GM19455 (cell line): ENCODE results near the gene NRSN2.
"Not testable (repeated sequence)": the region's sequence is repeated elsewhere in the genome, so short reads cannot be mapped to it uniquely, and the experiment has no call there.

Experiments used
- ATAC-seq: cut with Tn5 transposase; IDR thresholded peaks from one replicate; pipeline ENCODE4 v1.9.1; 2021; ENCODE audit not compliant: unreplicated experiment

The NRSN2 gene

DNA sequence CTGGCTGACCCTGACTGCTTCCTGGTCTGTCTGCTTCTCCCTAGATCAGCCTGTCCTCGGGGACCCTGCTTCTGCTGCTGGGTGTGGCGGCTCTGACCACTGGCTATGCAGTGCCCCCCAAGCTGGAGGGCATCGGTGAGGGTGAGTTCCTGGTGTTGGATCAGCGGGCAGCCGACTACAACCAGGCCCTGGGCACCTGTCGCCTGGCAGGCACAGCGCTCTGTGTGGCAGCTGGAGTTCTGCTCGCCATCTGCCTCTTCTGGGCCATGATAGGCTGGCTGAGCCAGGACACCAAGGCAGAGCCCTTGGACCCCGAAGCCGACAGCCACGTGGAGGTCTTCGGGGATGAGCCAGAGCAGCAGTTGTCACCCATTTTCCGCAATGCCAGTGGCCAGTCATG lies 6.3 kb downstream of the NRSN2 start:
- ATAC-seq: no peak

GRCh38 chr20:354298-354977 lies 7.5 kb downstream of the NRSN2 start:
- ATAC-seq: peak; percentile 83

- ATAC-seq: not testable (repeated sequence)
Observed at GRCh38 chr20:356154-356553, 9.2 kb downstream of the NRSN2 start.

DNA sequence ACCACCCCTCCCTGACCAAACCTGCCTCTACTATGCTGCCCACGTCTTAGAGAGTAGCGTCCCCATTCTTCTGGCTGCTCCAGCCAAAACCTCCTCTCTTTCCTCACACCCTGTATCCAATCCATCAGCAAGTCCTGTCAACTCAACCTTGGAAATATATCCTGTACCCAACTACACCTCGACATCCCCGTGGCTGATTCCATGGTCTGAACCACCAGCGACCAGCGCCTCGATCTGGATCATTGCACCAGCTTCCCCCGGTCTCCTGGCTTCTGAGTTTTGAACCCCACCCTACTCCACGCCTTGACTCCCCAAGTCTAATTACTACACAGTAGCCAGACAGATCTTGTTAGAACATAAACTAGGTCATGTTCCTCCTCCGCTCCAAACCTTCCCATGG lies 9.8 kb downstream of the NRSN2 start:
- ATAC-seq: no peak

DNA sequence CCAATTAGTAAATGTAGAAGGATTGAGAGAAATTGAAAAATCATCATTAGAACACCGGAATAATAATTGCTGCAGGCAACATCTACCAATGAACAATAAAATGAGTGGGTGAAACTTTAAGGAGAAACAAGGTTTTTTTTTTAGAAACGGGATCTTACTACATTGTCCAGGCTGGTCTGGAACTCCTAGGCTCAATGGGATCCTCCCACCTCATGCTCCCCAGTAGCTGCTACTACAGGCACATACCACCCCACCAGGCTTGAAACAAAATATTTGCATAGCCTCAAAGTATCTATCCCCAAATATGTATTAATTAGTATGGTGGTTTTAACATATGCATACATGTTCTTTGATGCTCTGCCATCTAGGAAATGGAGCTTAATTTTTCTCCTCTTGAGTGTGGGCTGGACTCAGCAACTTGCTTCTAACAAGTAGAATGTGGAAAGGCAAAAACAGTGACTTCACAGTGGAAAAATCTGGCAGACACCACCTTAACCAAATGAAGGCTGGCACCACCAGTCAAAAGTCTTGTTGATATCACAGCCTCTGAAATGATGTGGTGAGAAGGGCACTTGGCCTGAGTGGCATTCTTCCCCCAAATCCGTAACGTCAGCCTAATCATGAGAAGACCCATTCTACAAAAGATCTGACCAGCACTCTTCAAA lies 12.1 kb downstream of the NRSN2 start:
- ATAC-seq: no peak

DNA sequence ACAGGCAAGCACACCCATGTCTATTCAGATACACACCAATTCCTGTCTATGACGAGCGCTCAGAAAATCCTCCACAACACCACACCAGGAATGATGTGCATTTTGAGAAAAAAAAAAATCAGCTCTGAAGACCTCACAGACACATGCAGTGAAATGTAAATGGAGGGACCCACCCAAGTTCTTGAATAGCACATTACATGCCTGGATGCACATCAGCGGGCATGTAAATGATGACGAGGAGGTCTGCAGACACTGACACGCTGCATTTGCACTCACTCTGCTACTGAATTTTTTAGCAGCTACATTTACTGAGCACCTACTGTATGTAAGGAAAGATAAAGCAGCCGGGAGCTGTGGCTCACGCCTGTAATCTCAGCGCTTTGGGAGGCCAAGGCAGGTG lies 14.7 kb downstream of the NRSN2 start:
- no peak for ATAC-seq

DNA sequence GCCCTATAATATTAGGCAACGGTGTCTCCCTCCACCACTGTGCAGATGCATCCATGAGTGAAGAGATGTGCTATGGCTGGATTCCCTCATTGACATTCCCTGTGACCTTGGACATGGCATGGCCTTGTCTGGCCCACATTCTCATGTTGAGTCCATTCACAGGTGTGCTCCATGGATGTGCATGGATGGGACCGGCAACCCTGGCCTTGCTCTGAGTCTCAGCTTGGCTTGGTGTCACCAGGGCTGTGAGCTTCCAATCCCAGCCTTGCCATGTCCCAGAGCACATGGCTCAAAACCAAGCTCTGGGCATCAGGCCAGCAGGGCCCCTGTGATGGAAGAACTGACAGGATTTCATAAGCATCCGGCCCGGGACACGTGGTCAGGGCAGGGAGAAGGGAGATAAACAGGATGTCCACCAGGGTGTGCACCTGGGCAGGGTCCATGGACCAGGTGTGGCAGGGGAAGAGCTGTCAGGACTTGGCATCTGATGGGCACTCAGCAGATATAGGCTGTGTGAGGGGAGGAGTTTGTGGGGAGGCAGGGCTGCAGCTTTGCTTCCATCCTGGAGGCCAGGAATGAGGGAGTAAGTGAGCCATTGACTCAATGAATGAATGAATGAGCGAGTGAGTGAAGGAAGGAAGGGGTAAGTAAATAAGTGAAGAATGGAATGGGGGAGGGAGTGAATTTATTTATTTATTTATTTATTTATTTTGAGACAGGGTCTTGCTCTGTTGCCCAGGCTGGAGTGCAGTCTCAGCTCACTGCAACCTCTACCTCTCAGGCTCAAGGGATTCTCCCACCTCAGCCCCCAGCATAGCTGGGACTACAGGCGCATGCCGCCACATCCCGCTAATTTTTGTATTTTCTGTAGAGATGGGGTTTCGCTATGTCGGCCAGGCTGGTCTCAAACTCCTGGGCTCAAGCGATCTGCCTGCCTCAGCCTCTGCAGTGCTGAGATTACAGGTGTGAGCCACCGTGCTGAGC lies 15.7 kb downstream of the NRSN2 start:
- ATAC-seq: no peak

DNA sequence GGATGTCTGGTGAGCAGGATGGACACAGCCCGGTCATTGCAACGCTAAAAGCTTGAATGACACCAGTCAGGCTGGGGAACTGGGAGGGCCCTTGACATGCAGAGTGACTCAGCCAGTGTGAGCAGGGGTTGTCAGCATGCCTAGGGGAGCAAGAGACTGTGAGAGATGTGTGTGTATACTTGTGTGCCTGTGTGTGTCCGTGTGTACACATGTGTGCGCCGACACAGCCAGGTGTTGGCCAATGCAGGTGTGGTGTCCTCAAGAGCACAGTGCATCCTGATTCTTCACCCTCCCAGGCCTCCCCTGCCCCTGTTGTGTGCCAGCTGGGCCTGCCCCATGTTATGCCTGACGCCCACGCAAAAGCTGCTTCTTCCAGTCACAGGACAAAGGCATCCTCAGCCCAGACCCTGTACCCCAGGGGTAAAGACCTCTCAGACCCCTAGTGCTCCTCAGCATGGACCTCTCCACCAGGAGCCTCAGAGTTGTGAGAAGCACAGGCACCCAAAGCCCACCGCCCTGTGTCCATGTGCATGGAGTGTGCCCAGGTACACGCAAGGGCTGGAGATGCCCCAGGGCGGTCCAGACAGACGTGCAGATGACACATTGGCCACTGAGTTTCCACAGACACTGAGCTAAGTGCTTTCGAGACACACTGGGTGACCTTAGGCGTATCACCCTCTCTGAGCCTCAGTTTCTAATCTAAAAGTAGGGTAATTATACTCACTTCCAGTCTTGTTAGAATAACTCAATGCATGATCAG lies 16.6 kb downstream of the NRSN2 start:
- no peak for ATAC-seq

GRCh38 chr20:364905-365794 lies 18.2 kb downstream of the NRSN2 start:
- ATAC-seq: no peak

- no peak for ATAC-seq
Observed at GRCh38 chr20:366041-366718, 19.3 kb downstream of the NRSN2 start.

- ATAC-seq: no peak
Observed at GRCh38 chr20:366719-367485, 20.0 kb downstream of the NRSN2 start.

DNA sequence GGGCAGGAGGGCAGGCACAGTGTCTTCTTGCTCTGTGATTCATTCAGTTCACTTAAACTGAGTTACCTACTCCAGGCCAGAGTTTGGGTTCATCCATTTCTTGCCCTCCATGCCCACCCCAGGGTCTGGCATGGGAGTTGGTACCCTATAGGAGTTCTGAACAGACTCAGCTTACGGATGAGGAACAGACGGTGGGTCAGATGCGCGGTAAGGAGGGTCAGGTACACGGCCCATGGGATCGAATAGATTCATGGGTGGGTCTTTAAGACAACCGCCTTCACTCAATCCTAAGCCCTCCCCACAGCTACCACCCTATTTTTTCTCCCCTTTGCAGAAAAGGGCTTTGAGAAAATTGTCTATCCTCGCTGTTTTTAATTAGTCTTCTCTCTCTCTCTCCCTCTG lies 20.6 kb downstream of the NRSN2 start:
- no peak for ATAC-seq

DNA sequence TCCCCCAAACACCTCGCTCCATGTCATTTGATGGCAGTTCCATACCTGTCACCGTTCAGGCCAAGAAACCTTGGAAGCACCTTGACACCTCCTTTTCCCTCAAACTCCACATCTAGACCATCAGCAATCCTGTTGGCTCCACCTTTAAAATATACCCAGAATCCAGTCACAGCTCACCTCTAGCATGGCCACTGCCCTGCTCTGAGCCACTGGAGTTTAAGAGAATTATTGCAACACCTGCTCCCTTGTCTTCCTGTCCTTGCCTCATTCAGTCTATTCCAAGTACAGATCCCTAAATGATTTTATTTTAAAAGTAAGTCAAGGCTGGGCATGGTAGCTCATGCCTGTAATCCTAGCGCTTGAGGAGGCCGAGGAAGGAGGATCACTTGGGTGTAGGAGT lies 22.0 kb downstream of the NRSN2 start:
- ATAC-seq: no peak

DNA sequence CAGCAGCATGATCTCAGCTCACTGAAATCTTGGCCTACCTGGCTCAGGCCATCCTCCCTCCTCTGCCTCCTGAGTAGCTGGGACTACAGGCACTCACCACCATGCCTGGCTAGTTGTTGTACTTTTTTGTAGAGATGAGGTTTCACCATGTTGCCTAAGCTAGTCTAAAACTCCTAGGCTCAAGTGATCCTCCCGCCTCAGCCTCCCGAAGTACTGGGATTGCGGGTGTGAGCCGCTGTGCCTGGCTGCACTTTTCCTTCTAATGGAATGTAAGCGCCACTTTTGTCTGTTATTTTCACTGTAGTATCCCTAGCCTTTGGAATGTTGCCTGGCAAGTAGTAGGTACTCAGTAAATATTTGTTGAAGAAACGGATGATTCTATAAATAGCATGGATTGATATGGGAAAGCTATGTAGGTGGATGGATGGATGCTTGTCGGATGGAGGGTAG lies 23.3 kb downstream of the NRSN2 start:
- no peak for ATAC-seq

DNA sequence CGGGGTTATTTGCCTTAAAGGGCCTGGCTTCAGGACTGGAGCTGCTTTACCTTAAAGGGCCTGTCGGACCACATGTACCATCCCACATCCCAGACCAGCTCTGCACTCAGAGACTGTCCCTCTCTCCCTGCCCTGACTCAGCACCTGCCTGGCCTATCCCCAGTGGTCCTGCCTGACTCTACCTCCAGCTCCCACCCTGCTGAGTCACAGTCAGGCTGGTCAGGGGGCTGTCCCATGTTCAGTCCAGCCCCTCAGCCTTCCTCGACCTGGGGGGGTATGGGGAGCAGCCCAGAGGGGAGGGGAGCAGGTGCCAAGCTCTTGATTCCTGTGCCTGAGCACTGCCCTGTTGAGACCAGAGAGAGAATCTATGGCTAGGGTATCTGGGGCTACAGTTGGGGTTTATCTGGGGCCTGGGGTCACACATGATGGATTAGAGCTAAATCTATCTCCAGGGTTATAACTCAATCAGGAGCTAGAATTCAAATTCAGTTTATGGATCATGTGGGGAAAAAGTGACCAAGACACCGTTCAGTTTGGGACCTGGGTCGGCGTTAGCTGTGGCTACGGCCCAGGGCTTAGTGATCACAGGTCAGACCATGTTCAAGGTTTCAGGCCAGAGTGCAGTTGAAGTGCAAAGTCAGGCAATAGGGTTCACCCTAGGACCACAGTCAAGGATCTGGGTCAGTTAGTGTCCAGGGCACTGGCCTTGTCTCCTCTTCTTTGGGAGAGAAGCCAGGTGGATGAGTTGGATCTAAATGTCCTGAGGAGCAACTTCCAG lies 24.3 kb downstream of the NRSN2 start:
- ATAC-seq: no peak

GRCh38 chr20:371755-372542 lies 25.0 kb downstream of the NRSN2 start:
- ATAC-seq: no peak

GRCh38 chr20:372543-373082 lies 25.7 kb downstream of the NRSN2 start:
- ATAC-seq: not testable (repeated sequence)
